GM19043 (cell line): ENCODE data around the gene TRIM14.
"Not testable (repeated sequence)": the region's sequence is repeated elsewhere in the genome, so short reads cannot be mapped to it uniquely, and the experiment has no call there.

ENCODE experiments used
- ATAC-seq: cut with Tn5 transposase; IDR thresholded peaks from one replicate; pipeline ENCODE4 v1.9.1; 2021; ENCODE audit warnings: low read depth; ENCODE audit not compliant: unreplicated experiment

Gene TRIM14

DNA sequence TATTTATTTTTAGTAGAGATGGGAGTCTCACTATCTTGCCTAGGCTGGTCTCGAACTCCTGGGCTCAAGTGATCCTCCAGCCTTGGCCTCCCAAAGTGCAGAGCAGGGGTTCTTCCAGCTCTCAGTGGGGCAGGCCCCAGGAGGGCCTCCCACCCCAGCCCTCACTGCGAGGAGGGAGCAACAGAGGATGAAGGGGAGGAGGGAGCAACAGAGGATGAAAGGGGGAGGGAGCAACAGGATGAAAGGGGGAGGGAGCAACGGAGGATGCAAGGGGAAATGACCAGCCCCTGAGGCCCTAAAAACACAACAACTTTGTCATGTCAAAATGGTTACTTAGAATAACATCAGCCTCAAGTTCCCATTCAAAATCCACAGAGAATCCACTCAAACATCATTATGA lies 10.0 kb downstream of the TRIM14 start:
- no peak for ATAC-seq

DNA sequence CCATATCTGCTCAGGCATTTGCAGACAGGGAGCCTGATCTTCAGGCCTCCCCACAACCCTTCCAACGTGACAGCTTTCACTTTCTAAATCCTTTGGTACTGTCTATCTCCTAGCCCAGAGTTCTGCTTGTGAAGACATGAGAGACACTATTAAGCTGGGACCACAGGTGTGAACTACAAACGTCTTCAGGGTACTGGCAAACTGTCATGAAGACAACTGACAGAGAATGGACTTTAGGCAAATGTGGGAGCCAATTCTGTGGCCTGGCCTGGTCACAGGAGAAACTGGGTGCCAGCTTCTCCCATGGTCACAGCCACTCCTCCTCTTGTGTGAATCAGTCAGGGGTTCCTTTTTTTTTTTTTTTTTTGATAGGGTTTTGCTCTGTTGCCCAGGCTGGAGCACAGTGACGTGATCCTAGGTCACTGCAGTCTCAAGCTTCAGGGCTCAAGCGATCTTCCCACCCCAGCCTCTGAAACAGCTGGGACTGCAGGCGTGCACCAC lies 10.4 kb downstream of the TRIM14 start:
- ATAC-seq: peak; percentile 84

DNA sequence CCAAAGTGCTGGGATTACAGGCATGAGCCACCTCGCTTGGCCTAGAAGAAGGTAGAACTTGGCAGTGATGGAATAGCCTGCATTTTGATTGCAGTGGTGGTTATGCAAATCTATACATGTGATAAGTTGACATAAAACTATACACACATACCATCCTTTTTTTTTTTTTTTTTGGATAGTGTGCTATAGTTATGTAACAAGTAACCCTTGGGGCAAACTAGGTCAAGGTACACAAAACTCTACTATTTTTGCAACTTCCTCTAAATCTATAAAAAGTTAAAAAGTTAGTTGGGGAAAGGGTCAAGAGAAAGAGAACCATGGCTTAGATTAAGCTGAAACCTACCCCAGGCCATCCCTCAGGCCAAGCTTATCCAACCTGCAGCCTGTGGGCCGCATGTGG lies 11.1 kb downstream of the TRIM14 start:
- no peak for ATAC-seq

DNA sequence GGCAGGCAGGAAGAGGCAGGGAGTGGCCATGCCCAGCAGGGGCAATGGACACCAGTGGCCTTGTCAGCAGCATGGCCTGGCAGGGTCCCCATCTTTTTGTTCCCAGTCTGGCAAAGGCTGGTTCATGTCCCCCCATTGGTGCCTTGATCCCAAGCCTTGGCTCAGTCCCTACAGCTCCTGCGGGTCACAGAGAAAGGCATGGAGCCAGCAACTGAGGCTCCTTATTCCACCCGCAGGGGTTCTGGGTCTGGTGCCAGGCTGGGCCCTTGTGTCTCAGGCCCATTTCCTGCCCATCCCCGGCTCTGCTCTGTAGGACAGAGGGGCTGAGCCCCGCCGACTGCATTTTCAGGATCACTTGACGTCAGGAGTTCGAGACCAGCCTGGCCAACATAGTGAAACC lies 14.0 kb downstream of the TRIM14 start:
- no peak for ATAC-seq

DNA sequence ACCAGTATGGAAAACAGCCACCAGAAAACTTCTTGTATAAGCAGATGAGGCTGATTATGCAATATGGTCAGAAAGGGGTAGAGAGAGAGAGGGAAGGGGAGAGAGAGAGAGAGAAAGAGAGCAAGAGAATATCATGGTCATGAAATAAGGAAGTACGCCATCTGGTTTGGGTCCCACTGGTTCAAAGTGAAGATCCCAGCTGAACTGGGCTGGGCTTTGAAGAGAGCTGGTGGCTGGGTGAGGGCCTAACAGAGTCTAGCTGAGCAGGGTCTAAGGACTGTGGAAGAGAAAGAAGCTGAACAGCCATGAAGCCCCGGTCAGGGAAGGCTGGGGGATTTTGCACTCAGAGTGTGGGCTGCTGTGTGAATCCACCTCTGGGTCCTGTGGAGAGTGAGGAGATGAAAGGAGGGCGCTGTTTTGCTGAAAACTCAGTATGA lies 14.6 kb downstream of the TRIM14 start:
- no peak for ATAC-seq

DNA sequence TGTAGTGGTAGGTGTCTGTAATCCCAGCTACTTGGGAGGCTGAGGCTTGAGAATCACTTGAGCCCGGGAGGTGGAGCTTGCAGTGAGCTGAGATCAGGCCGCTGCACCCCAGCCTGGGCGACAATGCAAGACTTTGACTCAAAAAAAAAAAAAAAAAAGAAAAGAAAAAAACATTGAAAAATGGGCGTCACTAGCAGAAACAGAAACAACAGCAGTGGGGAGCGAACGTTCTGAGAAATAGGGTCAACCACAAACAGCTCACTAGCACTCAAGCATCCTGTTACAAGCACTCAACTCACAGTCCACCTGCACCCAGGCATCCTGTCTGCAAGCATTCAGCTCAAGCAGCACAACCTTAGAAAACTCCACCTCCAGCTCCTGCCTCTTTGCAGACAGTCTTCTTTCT lies 17.2 kb downstream of the TRIM14 start:
- peak; percentile 92 for ATAC-seq

DNA sequence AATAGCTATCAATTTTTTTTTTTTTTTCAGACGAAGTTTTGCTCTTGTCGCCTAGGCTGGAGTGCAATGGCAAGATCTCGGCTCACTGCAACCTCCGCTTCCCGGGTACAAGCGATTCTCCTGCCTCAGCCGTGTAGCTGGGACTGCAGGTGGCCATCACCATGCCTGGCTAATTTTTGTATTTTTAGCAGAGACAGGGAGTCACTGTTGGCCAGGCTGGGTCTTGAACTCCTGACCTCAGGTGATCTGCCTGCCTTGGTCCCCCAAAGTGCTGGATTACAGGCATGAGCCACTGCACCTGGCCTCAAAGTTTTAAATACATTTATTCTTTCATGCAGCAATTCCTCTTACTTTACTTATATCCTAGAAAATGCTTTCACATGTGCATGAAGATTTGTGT lies 17.6 kb downstream of the TRIM14 start:
- no peak for ATAC-seq

DNA sequence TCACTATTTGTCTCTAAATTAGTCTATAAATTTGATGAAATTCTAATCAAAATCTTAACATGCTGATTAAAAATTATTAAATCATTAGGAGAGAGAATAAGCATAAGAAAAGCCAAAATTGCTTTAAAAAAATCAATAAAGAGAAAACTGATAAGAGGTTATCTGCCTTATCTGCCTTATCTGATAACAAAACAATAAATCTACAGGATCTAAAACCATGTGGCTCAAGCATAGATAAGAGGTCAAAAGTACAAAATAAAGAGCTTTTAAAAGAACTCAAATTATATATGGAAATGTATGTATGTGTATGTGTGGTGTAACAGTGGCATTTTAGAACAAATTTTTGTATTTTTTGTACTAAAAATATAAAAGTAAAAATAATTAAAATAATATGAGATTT lies 18.6 kb downstream of the TRIM14 start:
- ATAC-seq: no peak

DNA sequence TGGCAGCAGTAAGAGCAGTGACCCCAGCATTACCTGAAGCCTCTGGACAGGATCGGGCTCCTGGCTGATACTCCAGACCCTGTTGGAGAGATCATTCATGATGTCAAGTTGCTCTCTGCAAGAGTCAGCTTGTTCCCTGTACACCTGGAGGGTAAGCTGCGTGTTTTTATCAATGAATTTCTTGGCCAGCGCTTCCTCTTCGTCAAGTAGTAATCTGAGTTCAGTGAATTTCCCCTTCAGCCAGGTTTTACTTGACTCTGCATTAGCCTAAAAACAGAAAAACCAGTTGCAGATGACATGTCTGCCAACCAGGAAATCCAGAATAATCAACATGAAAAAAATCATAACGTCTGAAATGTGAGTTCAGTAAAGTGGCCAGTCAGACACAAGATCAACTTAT lies 19.1 kb downstream of the TRIM14 start:
- ATAC-seq: no peak

DNA sequence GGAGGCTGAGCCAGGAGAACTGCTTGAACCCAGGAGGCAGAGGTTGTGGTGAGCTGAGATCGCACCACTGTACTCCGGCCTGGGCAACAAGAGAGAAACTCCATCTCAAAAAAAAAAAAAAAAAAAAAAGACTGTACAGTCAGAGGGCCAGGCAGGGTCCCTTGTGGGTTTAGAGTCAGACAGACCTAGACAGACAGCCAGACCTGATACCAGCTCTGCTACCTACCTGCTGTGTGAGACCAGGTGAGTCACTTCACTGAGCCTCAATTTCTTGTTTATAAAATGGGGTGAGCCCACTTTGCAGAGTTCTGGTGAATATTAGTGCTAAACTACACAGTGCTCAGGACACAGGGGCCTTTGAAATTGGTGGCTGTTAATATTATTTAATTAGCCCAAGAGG lies 19.7 kb downstream of the TRIM14 start:
- ATAC-seq: no peak

DNA sequence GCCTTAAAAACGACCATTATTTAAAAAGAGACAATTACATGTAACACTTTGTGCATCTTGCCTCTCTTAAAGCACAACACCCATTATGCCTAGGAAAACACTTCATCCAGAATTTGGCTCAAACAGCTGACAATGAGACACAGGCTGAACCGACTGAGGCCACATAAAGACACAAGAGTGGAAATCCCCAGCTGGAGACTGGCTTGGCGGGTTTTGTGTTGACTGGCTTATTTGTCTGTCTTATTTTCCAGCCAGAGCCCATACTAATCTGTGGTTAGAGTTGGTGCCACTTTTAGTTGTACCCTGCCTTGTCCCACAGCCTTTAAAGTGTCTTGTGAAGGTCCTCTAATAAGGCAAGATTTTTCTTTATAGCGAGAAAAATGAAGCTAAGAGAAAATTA lies 21.2 kb downstream of the TRIM14 start:
- no peak for ATAC-seq

DNA sequence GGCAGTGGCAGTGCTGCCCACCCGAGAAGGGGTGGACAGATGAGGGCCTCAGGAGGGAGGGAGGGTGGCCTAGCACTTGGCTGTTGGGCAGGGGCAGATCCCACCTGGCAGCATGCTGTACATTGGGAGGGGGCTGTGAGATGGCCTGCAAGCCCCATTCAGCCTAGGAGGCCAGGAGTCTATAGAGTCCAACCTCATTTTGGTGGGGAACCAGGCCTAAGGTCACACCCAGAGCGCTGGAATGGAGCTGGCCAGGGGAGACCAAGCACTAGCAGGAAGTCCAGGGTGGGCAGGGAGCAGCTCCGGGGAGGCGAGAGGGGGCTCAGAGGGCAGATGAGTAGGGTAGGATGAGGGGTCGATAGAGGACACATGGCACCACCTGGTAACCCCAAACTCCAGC lies 22.9 kb downstream of the TRIM14 start:
- no peak for ATAC-seq

DNA sequence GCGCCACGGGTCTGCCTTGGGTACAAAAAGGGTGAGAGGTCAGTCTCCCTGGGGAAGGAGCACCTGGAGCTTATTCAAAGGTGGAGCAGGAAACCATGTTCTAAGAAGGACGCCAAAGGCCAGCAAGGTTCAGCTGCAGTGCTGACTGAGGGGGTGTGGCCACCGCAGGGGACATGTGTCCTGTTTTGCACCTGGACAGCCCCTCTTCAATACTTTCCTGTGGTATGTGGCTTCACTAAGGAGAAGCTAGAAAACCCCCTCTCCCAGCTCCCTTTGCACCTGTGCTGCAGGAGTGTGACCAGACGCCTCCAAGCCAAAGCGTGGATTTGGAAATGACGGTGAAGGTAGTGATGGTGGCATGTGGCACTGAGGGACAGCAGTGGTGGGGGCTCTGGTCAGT lies 23.6 kb downstream of the TRIM14 start:
- ATAC-seq: no peak

DNA sequence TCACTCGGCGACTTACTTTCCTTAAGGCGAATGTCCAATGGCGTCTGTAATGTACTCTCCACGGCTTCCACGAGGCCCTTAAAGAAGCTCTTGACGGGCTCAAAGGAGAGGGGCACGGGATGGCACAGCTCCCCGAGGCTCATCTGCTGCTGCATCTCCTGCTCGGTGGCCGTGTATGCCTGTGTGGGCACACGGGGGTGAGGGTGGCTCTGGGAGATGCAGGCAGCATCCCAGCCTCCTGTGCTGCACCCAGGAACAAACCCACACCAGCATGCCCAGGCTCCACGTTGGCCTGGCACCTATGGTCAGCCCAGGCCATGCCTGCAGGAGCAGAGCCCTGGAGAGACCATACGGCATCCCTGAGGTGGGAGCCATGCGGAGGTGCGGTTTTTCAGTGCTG lies 24.2 kb downstream of the TRIM14 start:
- ATAC-seq: no peak

DNA sequence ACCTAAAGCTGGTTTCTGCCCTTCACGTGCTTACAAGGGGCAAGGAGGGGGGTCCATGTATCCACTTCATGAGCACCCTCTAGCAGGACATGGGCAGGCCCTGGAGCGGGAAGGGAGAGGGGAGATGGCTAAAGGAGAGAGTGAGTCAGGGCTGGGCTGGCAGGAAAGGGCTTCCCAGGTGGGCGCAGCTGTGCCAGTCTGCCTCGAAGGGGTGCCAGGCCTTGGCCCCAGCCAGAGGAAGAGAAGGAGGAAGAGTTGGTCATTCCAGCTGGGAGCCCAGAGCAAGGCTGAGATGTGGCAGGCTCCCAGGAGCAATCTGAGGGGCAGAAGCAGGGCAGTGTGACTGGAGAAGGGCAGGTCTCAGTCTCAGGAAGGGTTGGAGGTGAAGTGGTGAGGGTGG lies 24.7 kb downstream of the TRIM14 start:
- no peak for ATAC-seq

DNA sequence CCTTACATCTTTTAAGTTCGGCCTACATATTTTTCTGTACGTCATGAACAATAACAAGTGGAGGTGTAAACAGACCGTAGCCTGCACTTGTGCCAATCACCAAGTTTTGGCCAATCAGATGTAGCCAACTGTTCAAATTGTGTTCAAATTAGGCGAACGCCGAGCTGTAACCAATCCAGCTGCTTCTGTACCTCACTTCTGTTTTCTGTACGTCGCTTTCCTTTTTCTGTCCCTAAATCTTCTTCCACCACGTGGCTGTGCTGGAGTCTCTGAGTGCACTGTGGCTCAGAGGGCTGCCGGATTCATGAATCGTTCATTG lies 26.4 kb downstream of the TRIM14 start:
- no peak for ATAC-seq

DNA sequence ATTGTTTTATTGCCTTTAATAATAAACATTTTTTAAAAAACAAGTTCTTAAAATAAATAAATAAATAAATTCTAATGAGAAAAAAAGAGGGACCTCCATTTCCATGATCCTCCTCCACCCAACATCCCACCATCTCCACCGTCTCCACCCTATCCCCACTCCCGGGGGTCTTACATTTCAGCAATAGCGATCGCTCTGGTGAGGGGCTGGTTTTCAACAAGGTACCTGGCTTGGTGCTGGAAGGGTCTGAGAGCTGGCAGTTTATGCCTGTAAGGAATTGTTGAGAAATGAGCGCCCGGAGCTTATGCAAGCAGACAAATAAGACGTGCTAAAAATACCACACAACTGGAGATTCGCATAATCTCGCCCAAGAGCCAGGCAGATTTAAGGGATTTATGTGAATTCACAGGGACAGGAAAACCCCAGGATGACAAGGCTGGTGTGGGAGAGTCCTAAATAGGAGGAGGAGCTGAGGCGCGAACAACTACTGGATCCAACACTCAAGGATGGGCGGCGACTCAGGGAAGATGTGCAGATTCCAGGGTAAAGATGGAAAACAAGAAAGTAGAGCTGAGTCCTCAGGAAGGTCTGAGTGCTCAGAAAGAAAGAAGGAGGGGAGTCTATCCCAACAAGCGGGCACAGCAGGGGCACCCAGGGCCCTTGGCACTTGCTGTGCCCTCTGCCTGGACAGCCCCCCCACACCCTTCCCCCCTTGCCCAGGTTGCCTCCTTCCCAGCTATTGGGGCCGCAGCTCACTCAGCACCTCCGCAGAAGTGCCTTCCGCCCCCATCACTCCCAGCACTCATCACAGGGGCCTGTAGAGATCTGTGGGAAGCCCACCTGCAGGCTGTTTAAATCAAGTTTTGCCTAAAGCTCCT lies 27.0 kb downstream of the TRIM14 start:
- ATAC-seq: no peak

DNA sequence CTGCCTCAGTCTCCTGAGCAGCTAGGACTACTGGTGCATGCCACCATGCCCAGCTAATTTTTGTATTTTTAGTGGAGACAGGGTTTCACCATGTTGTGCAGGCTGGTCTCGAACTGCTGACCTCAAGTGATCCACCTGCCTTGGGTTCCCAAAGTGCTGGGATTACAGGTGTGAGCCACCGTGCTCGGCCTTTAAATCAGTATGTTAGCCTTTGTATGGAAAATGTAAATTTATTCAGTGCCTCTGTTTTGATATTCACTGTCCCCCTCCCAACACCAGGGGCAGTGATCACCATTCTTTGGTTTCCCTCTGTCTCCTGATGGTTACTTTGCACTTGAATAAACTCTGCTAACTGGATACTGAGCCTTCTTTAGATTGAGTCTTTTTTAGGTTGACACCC lies 28.3 kb downstream of the TRIM14 start:
- ATAC-seq: not testable (repeated sequence)

DNA sequence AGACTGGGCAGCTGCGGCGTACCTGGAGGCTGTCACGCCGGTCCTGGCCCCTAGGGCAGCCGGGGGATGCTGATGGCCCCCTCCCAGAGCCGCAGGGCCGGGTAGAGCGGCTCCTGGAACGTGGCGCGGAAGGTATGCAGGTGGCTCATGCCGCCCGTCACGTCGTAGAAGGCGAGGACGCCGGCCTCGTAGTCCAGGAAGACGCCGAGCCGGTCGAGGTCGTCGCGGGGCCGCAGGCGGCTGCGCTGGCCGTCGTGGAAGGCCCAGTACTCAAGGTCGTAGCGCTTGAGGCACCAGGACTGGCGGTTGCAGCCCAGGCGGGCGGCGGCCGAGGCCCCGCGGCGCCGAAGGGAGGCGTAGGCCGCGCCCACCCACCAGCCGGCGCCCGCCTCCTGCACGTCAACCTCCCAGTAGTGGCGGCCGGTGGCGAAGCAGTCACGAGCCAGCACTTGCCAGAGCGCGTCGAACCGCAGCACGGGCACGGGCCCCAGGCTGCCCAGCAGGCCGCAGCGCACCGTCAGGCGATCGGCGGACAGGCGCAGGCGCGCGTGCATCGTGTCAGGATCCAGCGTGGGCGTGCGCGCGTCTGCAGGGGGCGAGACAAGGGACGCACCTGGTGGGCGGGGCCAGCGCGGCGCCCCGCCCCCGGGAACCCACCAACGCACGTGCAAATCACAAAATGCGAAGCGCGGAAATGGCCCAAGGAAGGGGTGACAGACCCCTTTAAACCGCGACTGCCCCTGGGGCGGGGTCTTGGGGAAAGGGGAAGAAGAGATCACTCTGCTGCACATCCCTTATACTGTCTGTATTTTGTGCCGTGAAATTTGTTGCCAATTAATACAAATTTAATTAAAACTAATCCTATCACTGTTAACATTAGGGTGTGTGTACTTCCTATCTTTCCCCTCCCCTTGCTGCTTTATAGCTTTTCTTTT lies 31.3 kb downstream of the TRIM14 start:
- no peak for ATAC-seq

DNA sequence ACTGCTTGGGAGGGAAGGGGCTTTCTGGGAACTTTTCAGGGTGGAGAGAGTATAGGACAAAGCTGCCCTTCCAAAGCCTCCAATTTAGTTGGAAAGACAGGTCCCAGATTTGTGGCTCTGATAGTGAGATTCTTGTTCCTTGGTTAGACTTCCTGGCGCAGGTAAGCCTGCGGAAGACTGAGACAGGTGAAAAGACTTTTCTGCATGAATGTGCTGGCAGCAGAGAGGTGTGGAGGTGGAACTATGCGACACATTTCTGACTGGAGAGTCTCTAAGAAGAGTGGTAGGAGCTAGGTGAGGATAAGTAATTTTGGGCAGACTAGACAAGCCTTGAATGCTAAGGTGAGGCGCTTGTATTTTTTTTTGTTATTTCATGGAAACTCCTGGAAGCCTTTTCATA lies 32.6 kb downstream of the TRIM14 start:
- ATAC-seq: no peak

DNA sequence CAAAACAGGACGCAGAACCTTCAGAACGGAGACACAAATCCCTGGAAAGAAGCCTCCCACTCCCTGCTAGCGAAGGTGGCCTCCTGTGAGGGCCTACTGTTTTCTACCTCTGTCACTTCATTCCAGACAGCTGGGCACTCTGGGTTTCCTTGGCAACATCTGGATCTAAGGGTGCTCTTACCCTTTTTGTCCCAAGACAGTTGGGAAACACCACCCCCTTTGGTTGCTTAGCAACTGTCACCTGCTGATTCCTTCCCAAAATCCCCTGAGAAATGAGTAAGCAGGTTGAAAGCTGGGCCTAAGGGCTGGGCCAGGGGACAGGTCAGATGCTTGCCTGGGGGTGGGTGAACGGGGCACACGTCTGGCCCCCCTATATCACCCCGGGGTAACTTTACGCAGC lies 33.1 kb downstream of the TRIM14 start:
- no peak for ATAC-seq

DNA sequence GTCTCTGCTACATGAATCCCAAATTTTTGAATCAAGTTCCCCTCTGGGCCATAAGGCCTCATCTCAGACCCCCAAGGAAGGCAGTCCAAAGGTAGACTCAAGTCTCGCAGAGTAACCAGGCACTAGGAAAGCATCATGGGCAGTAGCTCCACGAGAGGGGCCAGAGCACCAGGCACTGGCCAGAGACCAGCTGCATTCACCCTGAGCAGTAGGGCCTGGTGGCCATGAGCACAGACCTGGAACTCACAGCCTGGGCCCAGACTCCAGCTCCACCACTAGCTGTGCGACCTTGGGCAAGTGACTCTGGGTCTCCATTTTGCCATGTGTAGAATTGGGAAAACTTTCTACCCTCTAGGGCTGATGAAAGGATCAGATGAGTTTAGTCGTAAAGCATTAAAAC lies 34.0 kb downstream of the TRIM14 start:
- ATAC-seq: no peak
